SK-N-SH treated with all-trans-retinoic acid at 6 μM for 48 hours (cell line): ENCODE measurements around the gene GPS2.

ENCODE experiments used
- RARB ChIP-seq: fragments of 250-450 bp; sonication (Bioruptor Pico); IDR thresholded peaks from 2 replicates; pipeline ENCODE4 v1.8.0; 2021; ENCODE audit warnings: mild to moderate bottlenecking, moderate library complexity
- TSHZ2 ChIP-seq: fragments of 250-450 bp; sonication (Bioruptor Pico); IDR thresholded peaks from 2 replicates; pipeline ENCODE4 v1.5.0; 2020; ENCODE audit warnings: mild to moderate bottlenecking, moderate library complexity
- ZFP3 ChIP-seq: fragments of 250-450 bp; sonication (Bioruptor Pico); IDR thresholded peaks from 2 replicates; pipeline ENCODE4 v1.5.0; 2020; ENCODE audit warnings: mild to moderate bottlenecking, moderate library complexity
- ZFP30 ChIP-seq: fragments of 450-650 bp; formaldehyde crosslinking; IDR thresholded peaks from 2 replicates; pipeline ENCODE4 v1.5.0; 2022; ENCODE audit warnings: mild to moderate bottlenecking, moderate library complexity
- ZNF565 ChIP-seq: fragments of 450-650 bp; formaldehyde crosslinking; conservative IDR thresholded peaks from 2 replicates; pipeline ENCODE4 v1.5.0; 2020; ENCODE audit warnings: low read depth, mild to moderate bottlenecking, moderate library complexity
- TF ChIP-seq, protein P1 (sequence below): fragments of 250-450 bp; sonication (Bioruptor Pico); IDR thresholded peaks from 2 replicates; pipeline ENCODE4 v1.8.0; 2020; ENCODE audit warnings: mild to moderate bottlenecking, moderate library complexity, borderline replicate concordance

- TF ChIP-seq ZNF565 (CRISPR knock-in tag) (no peak), ZFP3 (CRISPR knock-in tag) (no peak), RARB (CRISPR knock-in tag) (no peak), TSHZ2 (no peak), ZFP30 (no peak)
- TF ChIP-seq, protein P1, sequence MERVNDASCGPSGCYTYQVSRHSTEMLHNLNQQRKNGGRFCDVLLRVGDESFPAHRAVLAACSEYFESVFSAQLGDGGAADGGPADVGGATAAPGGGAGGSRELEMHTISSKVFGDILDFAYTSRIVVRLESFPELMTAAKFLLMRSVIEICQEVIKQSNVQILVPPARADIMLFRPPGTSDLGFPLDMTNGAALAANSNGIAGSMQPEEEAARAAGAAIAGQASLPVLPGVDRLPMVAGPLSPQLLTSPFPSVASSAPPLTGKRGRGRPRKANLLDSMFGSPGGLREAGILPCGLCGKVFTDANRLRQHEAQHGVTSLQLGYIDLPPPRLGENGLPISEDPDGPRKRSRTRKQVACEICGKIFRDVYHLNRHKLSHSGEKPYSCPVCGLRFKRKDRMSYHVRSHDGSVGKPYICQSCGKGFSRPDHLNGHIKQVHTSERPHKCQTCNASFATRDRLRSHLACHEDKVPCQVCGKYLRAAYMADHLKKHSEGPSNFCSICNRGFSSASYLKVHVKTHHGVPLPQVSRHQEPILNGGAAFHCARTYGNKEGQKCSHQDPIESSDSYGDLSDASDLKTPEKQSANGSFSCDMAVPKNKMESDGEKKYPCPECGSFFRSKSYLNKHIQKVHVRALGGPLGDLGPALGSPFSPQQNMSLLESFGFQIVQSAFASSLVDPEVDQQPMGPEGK (CRISPR knock-in tag) = no peak
Observed at GRCh38 chr17:7355573-7355972, 40.4 kb upstream of the GPS2 start.
